GM23338 (cell line): ENCODE measurements around the gene ROS1. TPM values are rescaled to one million over a fixed set of nuclear protein-coding genes. Genes with fewer than 3 reads are reported as not detected.

ENCODE experiments used
- ATAC-seq: fragments of 200-7000 bp; cut with Tn5 transposase; 3 replicates; pipeline ENCODE4 v1.9.1; 2020
- DNase-seq: peaks from one replicate; pipeline ENCODE4 v3.0.0-alpha.2; 2015; ENCODE audit warnings: low spot score
- H2AFZ ChIP-seq: fragments of 200-600 bp; sonication (generic); 2 replicates; pipeline ENCODE4 v1.8.0; 2016; ENCODE audit warnings: antibody characterized with exemption, mild to moderate bottlenecking, moderate library complexity
- H3F3A ChIP-seq: fragments of 200-600 bp; sonication (generic); replicated peaks from 2 replicates; pipeline ENCODE4 v1.8.0; 2017; ENCODE audit warnings: antibody characterized with exemption, mixed run types, low read depth
- H3K27ac ChIP-seq: fragments of 200-600 bp; sonication (generic); 2 replicates; pipeline ENCODE4 v1.6.1; 2016; ENCODE audit warnings: low read depth
- H3K27me3 ChIP-seq: fragments of 200-600 bp; sonication (generic); 2 replicates; pipeline ENCODE4 v1.8.0; 2016; ENCODE audit warnings: mild to moderate bottlenecking, mixed run types, moderate library complexity; ENCODE audit not compliant: insufficient read depth
- H3K36me3 ChIP-seq: fragments of 200-600 bp; sonication (generic); 2 replicates; pipeline ENCODE4 v1.8.0; 2016; ENCODE audit warnings: mild to moderate bottlenecking; ENCODE audit not compliant: insufficient read depth
- H3K4me1 ChIP-seq: fragments of 200-600 bp; sonication (generic); 2 replicates; pipeline ENCODE4 v1.8.0; 2016; ENCODE audit warnings: mild to moderate bottlenecking, moderate library complexity; ENCODE audit not compliant: insufficient read depth
- H3K4me2 ChIP-seq: fragments of 200-600 bp; sonication (generic); 2 replicates; pipeline ENCODE4 v1.7.1; 2017; ENCODE audit warnings: mixed run types
- H3K4me3 ChIP-seq: fragments of 200-600 bp; sonication (generic); 2 replicates; pipeline ENCODE4 v1.6.1; 2016; ENCODE audit warnings: mixed run types
- H3K79me2 ChIP-seq: fragments of 200-600 bp; sonication (generic); replicated peaks from 2 replicates; pipeline ENCODE4 v1.8.0; 2017; ENCODE audit warnings: mild to moderate bottlenecking; ENCODE audit not compliant: insufficient read depth
- H3K9me2 ChIP-seq: fragments of 200-600 bp; sonication (generic); 2 replicates; pipeline ENCODE4 v1.8.0; 2017; ENCODE audit not compliant: insufficient read depth
- H4K20me1 ChIP-seq: fragments of 200-600 bp; sonication (generic); replicated peaks from 2 replicates; pipeline ENCODE4 v1.8.0; 2017; ENCODE audit warnings: mild to moderate bottlenecking; ENCODE audit not compliant: insufficient read depth
- H3K27ac Mint-ChIP-seq: 2 replicates; pipeline ENCODE4 v1.8.0; 2020; ENCODE audit warnings: inconsistent platforms, mild to moderate bottlenecking, moderate library complexity, mixed read lengths
- H3K27me3 Mint-ChIP-seq: 3 replicates; pipeline ENCODE4 v1.8.0; 2022; ENCODE audit warnings: low read depth, mild to moderate bottlenecking, moderate library complexity, mixed read lengths, inconsistent platforms; ENCODE audit not compliant: insufficient read depth, poor library complexity
- H3K36me3 Mint-ChIP-seq: 3 replicates; pipeline ENCODE4 v1.8.0; 2021; ENCODE audit warnings: low read depth, mild to moderate bottlenecking, inconsistent platforms, moderate library complexity, mixed read lengths
- H3K4me1 Mint-ChIP-seq: 3 replicates; pipeline ENCODE4 v1.8.0; 2020; ENCODE audit warnings: mild to moderate bottlenecking, inconsistent platforms, mixed read lengths
- H3K4me3 Mint-ChIP-seq: 3 replicates; pipeline ENCODE4 v1.8.0; 2021; ENCODE audit warnings: moderate library complexity, mild to moderate bottlenecking, inconsistent platforms, mixed read lengths
- H3K9me3 Mint-ChIP-seq: 3 replicates; pipeline ENCODE4 v1.8.0; 2020; ENCODE audit warnings: moderate library complexity, mild to moderate bottlenecking, inconsistent platforms, mixed read lengths
- CREB1 ChIP-seq: fragments of 250-450 bp; sonication (Bioruptor Pico); IDR thresholded peaks from 2 replicates; pipeline ENCODE4 v1.5.0; 2020; ENCODE audit warnings: low read depth, mild to moderate bottlenecking, moderate library complexity
- CTCF ChIP-seq, 2 experiments: fragments of 200-600 bp in 1 of 2; sonication (generic) in 1 of 2; conservative IDR thresholded peaks; 2 replicates each; pipeline versions ENCODE4 v1.5.1 to v1.6.1; 2016 to 2017; ENCODE audit warnings: antibody characterized with exemption in 2 of 2, low read depth in 2 of 2, mild to moderate bottlenecking in 2 of 2, moderate library complexity in 1 of 2
- ETS1 ChIP-seq: IDR thresholded peaks from 2 replicates; pipeline ENCODE4 v1.6.1; 2016; ENCODE audit warnings: antibody characterized with exemption
- EZH2phosphoT487 ChIP-seq: fragments of 200-600 bp; sonication (generic); IDR thresholded peaks from one replicate; pipeline ENCODE4 v1.8.1; 2018; ENCODE audit warnings: antibody characterized with exemption; ENCODE audit not compliant: unreplicated experiment
- NANOG ChIP-seq: IDR thresholded peaks from 2 replicates; pipeline ENCODE4 v1.6.1; 2016; ENCODE audit warnings: antibody characterized with exemption, borderline replicate concordance
- ZNF114 ChIP-seq: fragments of 250-450 bp; sonication (Bioruptor Pico); IDR thresholded peaks from 2 replicates; pipeline ENCODE4 v1.5.0; 2020; ENCODE audit warnings: mild to moderate bottlenecking, moderate library complexity
- ZNF331 ChIP-seq: fragments of 250-450 bp; sonication (Bioruptor Pico); IDR thresholded peaks from 2 replicates; pipeline ENCODE4 v1.5.0; 2020; ENCODE audit warnings: low read depth, mild to moderate bottlenecking, moderate library complexity
- ZNF462 ChIP-seq: fragments of 250-450 bp; sonication (Bioruptor Pico); IDR thresholded peaks from 2 replicates; pipeline ENCODE4 v1.5.0; 2020; ENCODE audit warnings: mild to moderate bottlenecking, moderate library complexity
- polyA plus RNA-seq: library from polyadenylated mRNA; unstranded; fragments of >200 nt; fragmentation: Nextera tagmentation; extraction: Ambion mirVana; gene quantifications from 2 replicates; pipeline ENCODE4 v1.2.1, GENCODE V29; 2016
- total RNA-seq: library from RNA; depleted of rRNA; stranded (reverse); fragments of >200 nt; shearing (Covaris generic); gene quantifications from 2 replicates; pipeline ENCODE4 v1.2.3, GENCODE V29; 2014

The ROS1 gene
- total and polyA plus RNA-seq, 2 experiments from 2014 or later = not detected

GRCh38 chr6:117275711-117276110 lies 150.0 kb downstream of the ROS1 start (continued):
- TF ChIP-seq ZNF462 (no peak), CTCF (conservative IDR thresholded peaks at IDR 0.05; ENCODE audit: low read depth in 2 of 2) (no peak), CREB1 (CRISPR knock-in tag) (no peak), ETS1 (no peak), ZNF114 (CRISPR knock-in tag) (no peak)

- Mint-ChIP-seq H3K27me3 (peaks cover 33% of the 10 kb centered on the region), H3K9me3 (no peaks in the 10 kb centered on the region), H3K4me3 (no peak overlapping the region), H3K4me1 (peaks cover 14% of the 10 kb centered on the region), H3K27ac (no peak overlapping the region), H3K36me3 (no peaks in the 10 kb centered on the region)
- Histone ChIP-seq H3K4me3 (no peak overlapping the region), H4K20me1 (peaks cover 5% of the 10 kb centered on the region; the same call in 1 of the 2 replicates), H2AFZ (no peak overlapping the region), H3K9me2 (no peaks in the 10 kb centered on the region), H3K27me3 (peaks cover 57% of the 10 kb centered on the region), H3K79me2 (no peaks in the 10 kb centered on the region), H3K27ac (no peak overlapping the region), H3F3A (no peaks in the 10 kb centered on the region), H3K36me3 (no peaks in the 10 kb centered on the region), H3K4me1 (peaks cover 15% of the 10 kb centered on the region), H3K4me2 (no peak overlapping the region)
- ATAC-seq (no peak), DNase-seq (no peak)
- no peak for TF ChIP-seq ZNF331 (CRISPR knock-in tag)
- TF ChIP-seq EZH2phosphoT487 = no peak
- TF ChIP-seq CTCF (conservative IDR thresholded peaks at IDR 0.05; ENCODE audit: low read depth in 2 of 2) = no peak
- no peak for TF ChIP-seq NANOG
Observed at GRCh38 chr6:117275205-117275604, 150.5 kb downstream of the ROS1 start.
